Right lobe of liver (tissue), 4 donors: ENCODE data around the gene PCSK2.

Experiments
- POLR2A ChIP-seq: fragments of 450-650 bp; IDR thresholded peaks from one replicate; pipeline ENCODE4 v1.6.1; 2017; ENCODE audit warnings: antibody characterized with exemption, mild to moderate bottlenecking
- TF ChIP-seq, protein P1 (sequence below), 4 donors: fragments of 200-600 bp in 3 of 4; fragments of 450-650 bp in 1 of 4; IDR thresholded peaks; one replicate each; pipeline versions ENCODE4 v1.5.1 to v1.8.0; 2016 to 2022; ENCODE audit warnings: antibody characterized with exemption in 4 of 4, mild to moderate bottlenecking in 2 of 4
- donor health status: DM: no; HTN: no; CAD: no.
- donor health status: DM: no; HTN: no; CAD: no.
- donor health status: DM: no; HTN: yes; CAD: no.

DNA sequence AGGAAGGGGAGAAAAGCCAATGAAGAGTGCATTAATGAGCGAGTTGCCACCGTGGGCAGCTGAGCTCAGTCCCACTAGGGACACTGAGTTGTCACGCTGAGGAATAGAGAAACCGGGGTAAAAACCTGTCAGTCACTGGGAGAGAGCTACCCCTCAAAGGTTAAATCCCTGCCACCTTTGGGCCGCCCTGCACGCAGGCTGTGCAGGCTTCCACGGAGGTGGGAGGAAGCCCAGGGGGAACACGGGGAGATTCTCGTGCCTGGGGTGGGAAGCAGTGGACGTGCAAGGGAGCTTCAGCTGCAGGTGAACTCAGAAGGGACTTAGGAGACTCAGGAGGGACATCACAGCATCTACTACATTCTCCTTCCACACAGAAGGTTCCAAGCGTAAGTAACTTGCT, 253.9 kb downstream of the PCSK2 start:
- TF ChIP-seq, protein P1, sequence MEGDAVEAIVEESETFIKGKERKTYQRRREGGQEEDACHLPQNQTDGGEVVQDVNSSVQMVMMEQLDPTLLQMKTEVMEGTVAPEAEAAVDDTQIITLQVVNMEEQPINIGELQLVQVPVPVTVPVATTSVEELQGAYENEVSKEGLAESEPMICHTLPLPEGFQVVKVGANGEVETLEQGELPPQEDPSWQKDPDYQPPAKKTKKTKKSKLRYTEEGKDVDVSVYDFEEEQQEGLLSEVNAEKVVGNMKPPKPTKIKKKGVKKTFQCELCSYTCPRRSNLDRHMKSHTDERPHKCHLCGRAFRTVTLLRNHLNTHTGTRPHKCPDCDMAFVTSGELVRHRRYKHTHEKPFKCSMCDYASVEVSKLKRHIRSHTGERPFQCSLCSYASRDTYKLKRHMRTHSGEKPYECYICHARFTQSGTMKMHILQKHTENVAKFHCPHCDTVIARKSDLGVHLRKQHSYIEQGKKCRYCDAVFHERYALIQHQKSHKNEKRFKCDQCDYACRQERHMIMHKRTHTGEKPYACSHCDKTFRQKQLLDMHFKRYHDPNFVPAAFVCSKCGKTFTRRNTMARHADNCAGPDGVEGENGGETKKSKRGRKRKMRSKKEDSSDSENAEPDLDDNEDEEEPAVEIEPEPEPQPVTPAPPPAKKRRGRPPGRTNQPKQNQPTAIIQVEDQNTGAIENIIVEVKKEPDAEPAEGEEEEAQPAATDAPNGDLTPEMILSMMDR (IDR thresholded peaks at IDR 0.05), result no peak
- TF ChIP-seq POLR2A, result no peak
